ENCODE results near the gene SYT8. TPM values are rescaled to one million over a fixed set of nuclear protein-coding genes. Genes with fewer than 3 reads are reported as not detected.
"Not testable (repeated sequence)": the region's sequence is repeated elsewhere in the genome, so short reads cannot be mapped to it uniquely, and the experiment has no call there.

Gene SYT8
- total RNA-seq, 1 donor from 2014 or later, result not detected

GRCh38 chr11:1882265-1883238, 47.8 kb downstream of the SYT8 start:
- intact Hi-C loops (cut with micrococcal nuclease), result loop anchor here (1.0 to 5.0 kb wide), 5 partner anchors 29 to 269 kb away; partner anchors contain the start of genes LSP1, TNNI2 and TNNT3

DNA sequence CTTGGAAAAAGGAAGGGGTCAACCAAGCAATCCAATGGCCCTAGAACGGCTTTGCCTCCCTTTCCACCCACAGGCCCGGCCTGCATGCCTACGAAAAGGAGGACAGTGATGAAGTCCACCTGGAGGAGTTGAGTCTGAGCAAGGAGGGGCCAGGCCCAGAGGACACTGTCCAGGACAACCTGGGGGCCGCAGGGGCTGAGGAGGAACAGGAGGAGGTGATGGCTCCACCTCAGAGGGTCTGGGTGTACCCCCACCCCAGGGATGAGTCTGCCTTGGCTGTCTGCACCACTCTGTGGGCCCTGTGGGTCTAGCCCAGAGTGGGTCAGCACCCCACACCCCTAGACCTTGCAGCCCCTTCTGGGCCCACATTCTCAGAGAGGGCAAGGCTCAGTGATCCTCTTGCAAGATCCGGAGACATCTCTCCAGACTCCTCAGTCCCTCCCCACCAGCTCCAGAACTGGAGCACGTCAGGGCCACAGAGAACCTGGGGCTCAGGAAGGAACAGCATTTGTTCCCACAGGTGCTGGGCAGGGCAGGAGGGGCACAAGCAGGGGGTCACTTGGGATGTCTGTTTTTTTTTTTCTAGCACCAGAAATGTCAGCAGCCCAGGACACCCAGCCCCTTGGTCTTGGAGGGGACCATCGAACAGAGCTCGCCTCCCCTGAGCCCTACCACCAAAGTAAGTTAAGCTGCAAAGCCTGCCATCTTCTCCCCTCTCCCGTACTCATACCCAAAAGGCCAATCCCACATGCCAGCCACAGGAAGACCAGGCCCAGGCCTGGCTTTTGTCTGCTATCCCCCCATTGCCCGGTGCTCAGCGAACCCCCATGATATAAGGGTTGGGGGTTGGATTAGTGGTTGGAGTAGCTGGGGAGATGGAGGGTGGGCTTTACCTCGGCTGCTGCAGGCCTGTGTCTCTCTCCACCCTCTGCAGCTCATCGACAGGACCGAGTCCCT, 48.8 kb downstream of the SYT8 start:
- intact Hi-C loops (cut with micrococcal nuclease), result loop anchor here (2.0 to 5.0 kb wide), 3 partner anchors 34 to 189 kb away; partner anchors contain the start of genes TNNI2 and TNNT3

DNA sequence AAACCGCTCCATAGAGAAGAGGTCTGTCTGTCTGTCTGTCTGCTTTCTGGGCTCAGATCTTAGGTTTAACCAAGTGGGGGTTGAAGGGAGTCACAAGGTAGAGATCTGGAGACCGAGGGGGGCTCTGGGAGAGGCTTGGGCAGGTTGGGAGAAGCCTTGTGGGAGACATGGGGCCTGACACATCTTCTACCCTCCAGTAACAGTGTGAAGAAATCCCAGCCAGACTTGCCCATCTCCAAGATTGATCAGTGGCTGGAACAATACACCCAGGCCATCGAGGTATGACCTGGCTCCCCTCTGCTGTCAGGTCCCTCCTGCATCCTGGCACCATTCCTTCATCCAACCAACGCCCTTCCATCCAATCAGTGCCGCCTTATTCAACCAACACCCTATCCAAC, 49.5 kb downstream of the SYT8 start:
- intact Hi-C loops (cut with micrococcal nuclease), result loop anchor here (5.0 kb wide), 1 partner anchor 33 kb away; the partner anchor contains the start of gene TNNT3

DNA sequence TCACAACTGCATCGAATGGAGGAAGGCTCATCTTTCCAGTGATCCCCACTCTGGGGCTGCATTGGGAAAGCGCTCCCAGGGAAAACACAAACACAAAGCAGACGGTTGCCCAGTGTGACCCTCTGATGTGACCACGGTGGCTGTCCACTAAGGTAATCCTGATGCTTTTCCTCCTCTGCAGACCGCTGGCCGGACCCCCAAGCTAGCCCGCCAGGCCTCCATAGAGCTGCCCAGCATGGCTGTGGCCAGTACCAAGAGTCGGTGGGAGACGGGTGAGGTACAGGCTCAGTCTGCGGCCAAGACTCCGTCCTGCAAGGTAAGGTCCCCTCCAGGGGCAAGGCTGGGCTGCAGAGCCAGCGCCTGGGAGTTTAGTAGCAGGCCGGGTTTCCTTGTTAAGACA, 51.8 kb downstream of the SYT8 start:
- intact Hi-C loops (cut with micrococcal nuclease), result not testable (repeated sequence)

Other genes with a start within 250 kb of the SYT8 start
- gene KRTAP5-1, start 249.7 kb upstream of the SYT8 start, total RNA-seq, result not detected in 2 replicates
- not detected in 2 replicates for gene KRTAP5-2, start 236.7 kb upstream of the SYT8 start, total RNA-seq
- not detected in 2 replicates for gene KRTAP5-3, start 226.5 kb upstream of the SYT8 start, total RNA-seq
- not detected in 2 replicates for gene KRTAP5-4, start 212.9 kb upstream of the SYT8 start, total RNA-seq
- gene KRTAP5-5, start 205.2 kb upstream of the SYT8 start, total RNA-seq, result not detected in 2 replicates
- not detected in 2 replicates for gene KRTAP5-6, start 137.8 kb upstream of the SYT8 start, total RNA-seq
- gene IFITM10, start 84.4 kb upstream of the SYT8 start, total RNA-seq, result 1.2 and 1.8 TPM in 2 replicates
- gene CTSD, start 71.1 kb upstream of the SYT8 start, total RNA-seq, result 209 and 218 TPM in 2 replicates
- not detected in 2 replicates for gene TNNI2, start 4.0 kb downstream of the SYT8 start, total RNA-seq
- gene LSP1, start 18.1 kb downstream of the SYT8 start, total RNA-seq, result 418 and 430 TPM in 2 replicates
- not detected in 2 replicates for gene PRR33, start 56.9 kb downstream of the SYT8 start, total RNA-seq
- gene TNNT3, start 84.7 kb downstream of the SYT8 start, total RNA-seq, result 6.1 and 6.7 TPM in 2 replicates
- 45.3 and 51.3 TPM in 2 replicates for gene MRPL23, start 112.3 kb downstream of the SYT8 start, total RNA-seq
- 0.41 TPM in 1 of 2 replicates, not detected in the other for gene H19, start 162.9 kb downstream of the SYT8 start, total RNA-seq

Data from T-helper 1 cell treated with Interleukin-12 subunit alpha and Interleukin-12 subunit beta and Interleukin-4 antibody, amounts not matched to agents 30 ng/mL and 1 ng/mL, for 36 hours (primary cell).